Adipocyte (in vitro differentiated cells): ENCODE results near the gene FAM3D.

Source experiments
- DNase-seq: peaks from one replicate; pipeline ENCODE4 v3.0.0-alpha.2; 2015; ENCODE audit warnings: low read depth
- H3K27me3 ChIP-seq: replicated peaks from 2 replicates; pipeline ENCODE4 v1.7.0; 2013; ENCODE audit warnings: mild to moderate bottlenecking, low read length, moderate library complexity; ENCODE audit not compliant: control insufficient read depth, insufficient read depth
- H3K36me3 ChIP-seq: 2 replicates; pipeline ENCODE4 v1.7.0; 2013; ENCODE audit warnings: low read length, mild to moderate bottlenecking, moderate library complexity; ENCODE audit not compliant: control insufficient read depth, insufficient read depth, severe bottlenecking
- H3K4me1 ChIP-seq: 2 replicates; pipeline ENCODE4 v1.7.0; 2013; ENCODE audit warnings: mild to moderate bottlenecking, low read length, moderate library complexity; ENCODE audit not compliant: control insufficient read depth, insufficient read depth
- H3K4me3 ChIP-seq: 2 replicates; pipeline ENCODE4 v1.7.0; 2013; ENCODE audit warnings: mild to moderate bottlenecking, low read length, moderate library complexity
- H3K9ac ChIP-seq: 2 replicates; pipeline ENCODE4 v1.7.0; 2013; ENCODE audit warnings: mild to moderate bottlenecking, low read length, moderate library complexity
- H3K9me3 ChIP-seq: 2 replicates; pipeline ENCODE4 v1.7.0; 2013; ENCODE audit warnings: mild to moderate bottlenecking, low read length, moderate library complexity; ENCODE audit not compliant: control insufficient read depth

The FAM3D gene

GRCh38 chr3:58609990-58610389, 56.6 kb downstream of the FAM3D start:
- Histone ChIP-seq H3K4me3 (no peak overlapping the region), H3K36me3 (no peaks in the 10 kb centered on the region), H3K27me3 (peaks cover 15% of the 10 kb centered on the region), H3K4me1 (peaks cover 4% of the 10 kb centered on the region), H3K9ac (no peak overlapping the region), H3K9me3 (peaks cover 8% of the 10 kb centered on the region)
- no peak for DNase-seq

- H3K4me3 ChIP-seq = no peak overlapping the region
- peaks cover 4% of the 10 kb centered on the region for H3K4me1 ChIP-seq
- no peak for DNase-seq
- peaks cover 27% of the 10 kb centered on the region for H3K27me3 ChIP-seq
- H3K9me3 ChIP-seq = peaks cover 17% of the 10 kb centered on the region
- no peak overlapping the region for H3K9ac ChIP-seq
- H3K36me3 ChIP-seq = no peaks in the 10 kb centered on the region
These were observed 57.9 kb downstream of the FAM3D start for GRCh38 chr3:58608648-58609047.

- peaks cover 30% of the 10 kb centered on the region for H3K27me3 ChIP-seq
- DNase-seq = no peak
- no peak overlapping the region for H3K9ac ChIP-seq
- H3K4me1 ChIP-seq = no peaks in the 10 kb centered on the region
- H3K9me3 ChIP-seq = peaks cover 17% of the 10 kb centered on the region
- H3K36me3 ChIP-seq = no peaks in the 10 kb centered on the region
- no peak overlapping the region for H3K4me3 ChIP-seq
These were observed 58.8 kb downstream of the FAM3D start for GRCh38 chr3:58607816-58608215.

GRCh38 chr3:58606693-58607092, 59.9 kb downstream of the FAM3D start:
- Histone ChIP-seq H3K4me3 (no peak overlapping the region), H3K36me3 (no peaks in the 10 kb centered on the region), H3K27me3 (peaks cover 30% of the 10 kb centered on the region), H3K4me1 (no peaks in the 10 kb centered on the region), H3K9me3 (peaks cover 17% of the 10 kb centered on the region), H3K9ac (no peak overlapping the region)
- DNase-seq = no peak

- no peaks in the 10 kb centered on the region for H3K4me1 ChIP-seq
- H3K9me3 ChIP-seq = peaks cover 17% of the 10 kb centered on the region
- peaks cover 35% of the 10 kb centered on the region for H3K27me3 ChIP-seq
- no peak overlapping the region for H3K4me3 ChIP-seq
- DNase-seq = no peak
- H3K9ac ChIP-seq = no peak overlapping the region
- H3K36me3 ChIP-seq = no peaks in the 10 kb centered on the region
These were observed 62.5 kb downstream of the FAM3D start for GRCh38 chr3:58604031-58604430.

GRCh38 chr3:58603606-58604005, 63.0 kb downstream of the FAM3D start:
- H3K36me3 ChIP-seq = no peaks in the 10 kb centered on the region
- H3K4me1 ChIP-seq = no peaks in the 10 kb centered on the region
- peaks cover 35% of the 10 kb centered on the region for H3K27me3 ChIP-seq
- no peak for DNase-seq
- no peak overlapping the region for H3K9ac ChIP-seq
- no peak overlapping the region for H3K4me3 ChIP-seq
- peaks cover 17% of the 10 kb centered on the region for H3K9me3 ChIP-seq

GRCh38 chr3:58597770-58598310, 68.7 kb downstream of the FAM3D start:
- Histone ChIP-seq H3K36me3 (no peaks in the 10 kb centered on the region), H3K27me3 (peaks cover 9% of the 10 kb centered on the region), H3K4me3 (no peak overlapping the region), H3K9me3 (no peaks in the 10 kb centered on the region), H3K4me1 (peaks cover 6% of the 10 kb centered on the region), H3K9ac (no peak overlapping the region)
- no peak for DNase-seq

- Histone ChIP-seq H3K27me3 (peaks cover 9% of the 10 kb centered on the region), H3K4me3 (no peak overlapping the region), H3K9ac (no peak overlapping the region), H3K9me3 (no peaks in the 10 kb centered on the region), H3K36me3 (no peaks in the 10 kb centered on the region), H3K4me1 (peaks cover 6% of the 10 kb centered on the region)
- no peak for DNase-seq
These were observed 69.6 kb downstream of the FAM3D start for GRCh38 chr3:58596834-58597518.

- Histone ChIP-seq H3K4me3 (no peak overlapping the region), H3K4me1 (peaks cover 6% of the 10 kb centered on the region), H3K9ac (no peak overlapping the region), H3K9me3 (no peaks in the 10 kb centered on the region), H3K36me3 (no peaks in the 10 kb centered on the region), H3K27me3 (peaks cover 4% of the 10 kb centered on the region)
- no peak for DNase-seq
These were observed 72.5 kb downstream of the FAM3D start for GRCh38 chr3:58594117-58594516.

- H3K36me3 ChIP-seq = no peaks in the 10 kb centered on the region
- no peak overlapping the region for H3K9ac ChIP-seq
- no peaks in the 10 kb centered on the region for H3K9me3 ChIP-seq
- no peak for DNase-seq
- H3K27me3 ChIP-seq = peaks cover 4% of the 10 kb centered on the region
- H3K4me3 ChIP-seq = no peak overlapping the region
- H3K4me1 ChIP-seq = peaks cover 1% of the 10 kb centered on the region
These were observed 74.8 kb downstream of the FAM3D start for GRCh38 chr3:58591517-58592510.

- no peaks in the 10 kb centered on the region for H3K27me3 ChIP-seq
- no peak overlapping the region for H3K4me3 ChIP-seq
- no peaks in the 10 kb centered on the region for H3K9me3 ChIP-seq
- no peak overlapping the region for H3K9ac ChIP-seq
- peaks cover 15% of the 10 kb centered on the region for H3K4me1 ChIP-seq
- DNase-seq = peak; percentile 54
- no peaks in the 10 kb centered on the region for H3K36me3 ChIP-seq
These were observed 78.5 kb downstream of the FAM3D start for GRCh38 chr3:58588030-58588614.
